B cell (primary cell): ENCODE data around the gene KIF13A. TPM values are rescaled to one million over a fixed set of nuclear protein-coding genes. Genes with fewer than 3 reads are reported as not detected.
"Not testable (repeated sequence)": the region's sequence is repeated elsewhere in the genome, so short reads cannot be mapped to it uniquely, and the experiment has no call there.

Experiments
- ATAC-seq: fragments of 200-7000 bp; cut with Tn5 transposase; one replicate; pipeline ENCODE4 v1.10.0; 2021; ENCODE audit warnings: low read depth, mild to moderate bottlenecking, moderate number of reproducible peaks, moderate library complexity
- CTCF ChIA-PET: fragments of 350-600 bp; sonication (Branson Sonifier 250); formaldehyde crosslinking; loops from one replicate; lab custom pipeline; 2021; ENCODE audit warnings: antibody characterized with exemption, inconsistent platforms; lab: Charles Lee
- POLR2A ChIA-PET: fragments of 350-600 bp; sonication (Branson Sonifier 250); formaldehyde crosslinking; loops from one replicate; lab custom pipeline; 2021; ENCODE audit warnings: antibody characterized with exemption; lab: Charles Lee
- DNase-seq: peaks from one replicate; pipeline ENCODE4 v3.0.0; 2013
- H2AFZ ChIP-seq: 2 replicates; pipeline ENCODE4 v1.6.1; 2012; ENCODE audit warnings: mild to moderate bottlenecking, low read depth, low read length; ENCODE audit not compliant: insufficient read depth, poor library complexity, severe bottlenecking
- H3K27ac ChIP-seq, 2 donors: 1 replicate in 1 of 2; 2 replicates in 1 of 2; pipeline ENCODE4 v1.5.1; 2012 to 2013; ENCODE audit warnings: low read length in 2 of 2, mild to moderate bottlenecking in 2 of 2, moderate library complexity in 1 of 2
- H3K27me3 ChIP-seq, 4 experiments: fragments of 200-600 bp in 1 of 4; sonication (generic) in 1 of 4; replicated peaks in 1 of 4; 1 replicate in 2 of 4; 2 replicates in 2 of 4; pipeline versions ENCODE4 v1.6.1 to v1.7.0; 2013 to 2016; ENCODE audit warnings: low read length in 3 of 4, mild to moderate bottlenecking in 2 of 4, mixed read lengths in 1 of 4, moderate library complexity in 1 of 4; ENCODE audit not compliant: insufficient read depth in 4 of 4, control insufficient read depth in 3 of 4; ENCODE audit errors: control extremely low read depth in 1 of 4
- H3K36me3 ChIP-seq, 2 experiments: replicated peaks in 1 of 2; 1 replicate in 1 of 2; 2 replicates in 1 of 2; pipeline versions ENCODE4 v1.6.1 to v1.7.1; 2013; ENCODE audit warnings: low read length in 1 of 2; ENCODE audit not compliant: insufficient read depth in 2 of 2, control insufficient read depth in 1 of 2; ENCODE audit errors: control extremely low read depth in 1 of 2, extremely low read depth in 1 of 2
- H3K4me1 ChIP-seq, 2 donors: fragments of 200-600 bp in 1 of 2; sonication (generic) in 1 of 2; 1 replicate in 1 of 2; 2 replicates in 1 of 2; pipeline versions ENCODE4 v1.5.1 to v1.6.1; 2013 to 2017; ENCODE audit warnings: low read length in 2 of 2; ENCODE audit not compliant: control insufficient read depth in 2 of 2, insufficient read depth in 2 of 2
- H3K4me2 ChIP-seq: replicated peaks from 2 replicates; pipeline ENCODE3; 2012; ENCODE audit warnings: mild to moderate bottlenecking, low read depth, low read length; ENCODE audit not compliant: poor library complexity, severe bottlenecking
- H3K4me3 ChIP-seq, 5 experiments: fragments of 200-600 bp in 1 of 5; sonication (generic) in 1 of 5; 1 replicate in 3 of 5; 2 replicates in 2 of 5; pipeline versions ENCODE4 v1.5.1 to v1.7.0; 2011 to 2016; ENCODE audit warnings: low read length in 4 of 5, mild to moderate bottlenecking in 4 of 5, low read depth in 2 of 5, control low read depth in 1 of 5, moderate library complexity in 1 of 5; ENCODE audit not compliant: insufficient read depth in 1 of 5; ENCODE audit errors: control extremely low read depth in 1 of 5, extremely low read depth in 1 of 5
- H3K79me2 ChIP-seq: fragments of 200-600 bp; sonication (generic); one replicate; pipeline ENCODE4 v1.6.0; 2016; ENCODE audit warnings: low read length; ENCODE audit not compliant: control insufficient read depth, insufficient read depth
- H3K9ac ChIP-seq: fragments of 200-600 bp; sonication (generic); 2 replicates; pipeline ENCODE4 v1.6.1; 2017; ENCODE audit warnings: mild to moderate bottlenecking, low read length, moderate library complexity
- H3K9me3 ChIP-seq, 3 donors: one replicate each; pipeline versions ENCODE4 v1.6.1 to v1.7.1; 2013; ENCODE audit warnings: low read length in 2 of 3; ENCODE audit not compliant: control insufficient read depth in 2 of 3, insufficient read depth in 1 of 3; ENCODE audit errors: control extremely low read depth in 1 of 3
- H4K20me1 ChIP-seq: 2 replicates; pipeline ENCODE4 v1.6.0; 2012; ENCODE audit warnings: mild to moderate bottlenecking, low read length; ENCODE audit not compliant: insufficient read depth, control insufficient read depth, poor library complexity, severe bottlenecking
- H3K27ac Mint-ChIP-seq: one replicate; pipeline ENCODE4 v1.8.0; 2021; ENCODE audit warnings: mixed read lengths
- H3K27me3 Mint-ChIP-seq: one replicate; pipeline ENCODE4 v1.8.0; 2021; ENCODE audit warnings: mixed read lengths
- H3K4me1 Mint-ChIP-seq: one replicate; pipeline ENCODE4 v1.8.0; 2021; ENCODE audit warnings: mixed read lengths
- H3K4me3 Mint-ChIP-seq: one replicate; pipeline ENCODE4 v1.8.0; 2021; ENCODE audit warnings: mixed read lengths
- H3K9me3 Mint-ChIP-seq: one replicate; pipeline ENCODE4 v1.8.0; 2022; ENCODE audit warnings: mixed read lengths; ENCODE audit not compliant: insufficient read depth
- CTCF ChIP-seq: fragments of 200-600 bp; IDR thresholded peaks from one replicate; pipeline ENCODE4 v1.8.0; 2022; ENCODE audit warnings: antibody characterized with exemption, mild to moderate bottlenecking
- EZH2 ChIP-seq: IDR thresholded peaks from 2 replicates; pipeline ENCODE4 v1.6.1; 2012; ENCODE audit warnings: borderline replicate concordance, low read depth, mild to moderate bottlenecking, moderate library complexity, low read length; ENCODE audit not compliant: insufficient read depth, poor library complexity, severe bottlenecking
- WGBS: methylation state at CpG from one replicate; pipeline ENCODE4 v1.1.5; 2013; ENCODE audit warnings: missing lambda C conversion rate; ENCODE audit not compliant: insufficient coverage; 5-methylcytosine and 5-hydroxymethylcytosine counted together
- intact Hi-C: fragments of 100-400 bp; cut with micrococcal nuclease; formaldehyde crosslinking; loops from one replicate; pipeline ENCODE4 v1.10.0; 2022
- polyA plus RNA-seq: library from polyadenylated mRNA; depleted of rRNA; stranded (reverse); fragments of >200 nt; gene quantifications from 2 replicates; pipeline ENCODE4 v1.2.3, GENCODE V29; 2012
- total RNA-seq, 2 donors: library from RNA; stranded (reverse); fragments of 120-200 nt in 1 of 2; gene quantifications; 1 replicate in 1 of 2; 2 replicates in 1 of 2; pipeline versions ENCODE4 v1.2.3 to v1.2.4, GENCODE V29; 2013 to 2022

KIF13A gene
- total and polyA plus RNA-seq, 2 donors (not counting 1 experiment from before 2014, with no cell fraction given) = 2.1 to 23.4 TPM

- DNase-seq (no peak), ATAC-seq (no peak)
- POLR2A ChIA-PET = no interaction called here
- Histone ChIP-seq H3K4me3 (no peak overlapping the region), H3K9ac (no peak overlapping the region), H3K27ac (no peak overlapping the region), H2AFZ (no peak overlapping the region), H3K27me3 (no peaks in the 10 kb centered on the region), H4K20me1 (no peaks in the 10 kb centered on the region), H3K36me3 (no peaks in the 10 kb centered on the region), H3K79me2 (no peaks in the 10 kb centered on the region), H3K4me2 (no peak overlapping the region), H3K4me1 (no peaks in the 10 kb centered on the region), H3K9me3 (no peaks in the 10 kb centered on the region)
- Mint-ChIP-seq H3K4me1 (no peaks in the 10 kb centered on the region), H3K9me3 (no peaks in the 10 kb centered on the region), H3K27ac (no peak overlapping the region), H3K4me3 (no peak overlapping the region), H3K27me3 (no peaks in the 10 kb centered on the region)
- WGBS = 100% methylated on average over 1 of the region's 4 CpGs
- TF ChIP-seq CTCF = no peak
- TF ChIP-seq EZH2 = no peak
- intact Hi-C loops = no loop called here
- CTCF ChIA-PET = interaction anchor here (0.6 kb wide), 1 partner anchor 301 kb away, joined by 5 read pairs; no protein-coding TSS in a partner anchor
Observed at GRCh38 chr6:17859846-17860245, 127.6 kb downstream of the KIF13A start.

- Mint-ChIP-seq H3K4me3 (no peak overlapping the region), H3K9me3 (no peaks in the 10 kb centered on the region), H3K27ac (no peak overlapping the region), H3K4me1 (no peaks in the 10 kb centered on the region), H3K27me3 (no peaks in the 10 kb centered on the region)
- no peaks in the 10 kb centered on the region for H4K20me1 ChIP-seq
- no peak for TF ChIP-seq CTCF
- no peak for TF ChIP-seq EZH2
- H3K27ac ChIP-seq = no peak overlapping the region
- no peak overlapping the region for H3K4me2 ChIP-seq
- H3K79me2 ChIP-seq = no peaks in the 10 kb centered on the region
- DNase-seq = no peak
- CTCF ChIA-PET = no interaction called here
- POLR2A ChIA-PET = no interaction called here
- no peak overlapping the region for H2AFZ ChIP-seq
- no peaks in the 10 kb centered on the region for H3K9me3 ChIP-seq
- H3K4me3 ChIP-seq = no peak overlapping the region
- no peak for ATAC-seq
- H3K4me1 ChIP-seq = no peaks in the 10 kb centered on the region
- H3K36me3 ChIP-seq = no peaks in the 10 kb centered on the region
- intact Hi-C loops = no loop called here
- no peaks in the 10 kb centered on the region for H3K27me3 ChIP-seq
- H3K9ac ChIP-seq = no peak overlapping the region
Observed at GRCh38 chr6:17858584-17858983, 128.9 kb downstream of the KIF13A start.

- H3K27ac Mint-ChIP-seq, H3K4me2 ChIP-seq, H3K27me3 ChIP-seq, H3K4me3 Mint-ChIP-seq, H3K9me3 Mint-ChIP-seq, ATAC-seq, H3K4me3 ChIP-seq, H4K20me1 ChIP-seq, H3K4me1 Mint-ChIP-seq, DNase-seq, intact Hi-C loops, H3K9ac ChIP-seq, POLR2A ChIA-PET, H2AFZ ChIP-seq, H3K79me2 ChIP-seq, H3K27ac ChIP-seq, H3K36me3 ChIP-seq, H3K27me3 Mint-ChIP-seq, H3K9me3 ChIP-seq, H3K4me1 ChIP-seq, CTCF ChIA-PET: not testable (repeated sequence)
- 89% methylated on average over 3 of the region's 7 CpGs for WGBS
Observed at GRCh38 chr6:17857188-17857587, 130.2 kb downstream of the KIF13A start.
